Activated CD8-positive, alpha-beta T cell treated with anti-CD3 and anti-CD28 coated beads, Interleukin-2, amount 10 ng/mL, durations not matched to agents 7 days and 5 days (primary cell): ENCODE data around the gene ZBTB21. TPM values are rescaled to one million over a fixed set of nuclear protein-coding genes. Genes with fewer than 3 reads are reported as not detected.

Source experiments
- ATAC-seq: fragments of 150-1000 bp; cut with Tn5 transposase; one replicate; pipeline ENCODE4 v1.10.0; 2021; ENCODE audit warnings: moderate library complexity
- CTCF ChIA-PET: fragments of 350-600 bp; sonication (Branson Sonifier 250); formaldehyde crosslinking; loops from one replicate; lab custom pipeline; 2021; ENCODE audit warnings: antibody characterized with exemption; lab: Charles Lee
- POLR2A ChIA-PET: fragments of 350-600 bp; sonication (Branson Sonifier 250); formaldehyde crosslinking; loops from one replicate; lab custom pipeline; 2021; ENCODE audit warnings: antibody characterized with exemption; lab: Charles Lee
- DNase-seq: peaks from one replicate; pipeline ENCODE4 v3.0.0-alpha.2; 2020
- H3K27ac Mint-ChIP-seq: one replicate; pipeline ENCODE4 v1.8.0; 2021; ENCODE audit warnings: mild to moderate bottlenecking, mixed read lengths
- H3K27me3 Mint-ChIP-seq: one replicate; pipeline ENCODE4 v1.8.0; 2021; ENCODE audit warnings: low read depth, mixed read lengths
- H3K36me3 Mint-ChIP-seq: one replicate; pipeline ENCODE4 v1.8.0; 2021; ENCODE audit warnings: low read depth, mixed read lengths
- H3K4me1 Mint-ChIP-seq: one replicate; pipeline ENCODE4 v1.8.0; 2021; ENCODE audit warnings: low read depth, mixed read lengths
- H3K4me3 Mint-ChIP-seq: one replicate; pipeline ENCODE4 v1.8.0; 2021; ENCODE audit warnings: mild to moderate bottlenecking, mixed read lengths
- H3K9me3 Mint-ChIP-seq: one replicate; pipeline ENCODE4 v1.8.0; 2022; ENCODE audit warnings: mixed read lengths; ENCODE audit not compliant: insufficient read depth
- total RNA-seq, 2 experiments: library from RNA; stranded (reverse); gene quantifications; one replicate each; pipeline ENCODE4 v1.2.3, GENCODE V29; 2021

ZBTB21 gene
- 10 to 100 TPM; 19.5 to 23.6 TPM for total RNA-seq

DNA sequence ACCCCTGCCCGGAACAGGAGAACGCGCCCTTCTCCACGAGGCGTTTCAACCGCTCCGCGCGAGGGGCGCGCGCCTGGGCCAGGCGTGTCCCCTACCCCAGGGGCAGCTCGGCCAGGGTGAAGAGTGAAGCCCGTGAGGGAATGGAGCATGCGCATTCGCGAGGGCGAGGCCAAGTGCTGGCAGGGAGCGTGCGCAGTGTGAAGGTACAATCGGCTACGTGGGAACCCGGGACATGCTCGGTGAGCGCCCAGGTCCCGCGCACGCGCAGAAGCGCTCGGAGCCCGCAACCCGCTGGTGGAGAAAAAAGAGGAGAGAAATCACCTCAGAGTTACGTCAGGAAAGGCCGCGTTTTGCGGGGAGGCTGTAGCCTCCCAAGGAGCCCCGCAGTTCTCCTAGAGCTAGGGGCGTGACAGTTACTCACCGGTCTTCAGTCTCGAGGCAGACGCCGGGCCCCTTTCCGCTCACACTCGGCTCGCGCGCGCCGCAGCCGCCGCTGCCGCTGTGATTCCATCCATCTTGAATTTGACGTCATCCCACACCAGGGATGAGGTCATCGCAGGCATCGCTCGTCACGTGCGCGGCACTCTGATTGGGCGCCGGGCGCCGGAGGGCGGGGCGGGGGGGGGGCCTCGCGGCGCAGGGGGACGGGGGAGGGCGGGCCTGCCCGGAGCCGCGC is at the start of gene ZBTB21:
ZBTB21 (minus strand) TSS at position 530 of the 676 bp plus-strand sequence. CDS start 16,265 bp downstream, outside the sequence.
- ATAC-seq (peak; percentile 92), DNase-seq (peak; percentile 99)
- POLR2A ChIA-PET, result interaction anchor here (1.3 to 2.4 kb wide), 2 partner anchors 53 to 87 kb away, joined by 4 to 15 read pairs; no protein-coding TSS in a partner anchor
- Mint-ChIP-seq H3K27ac (peak within 1 kb of the TSS; percentile 99), H3K9me3 (no peaks in the 10 kb centered on the region), H3K36me3 (peaks cover 20% of the 10 kb centered on the region), H3K27me3 (peaks cover 23% of the 10 kb centered on the region), H3K4me1 (peaks cover 22% of the 10 kb centered on the region), H3K4me3 (peak within 1 kb of the TSS; percentile 95)
- CTCF ChIA-PET, result interaction anchor here (1.0 to 5.2 kb wide), 3 partner anchors 98 to 132 kb away, joined by 4 to 32 read pairs (median 5); no protein-coding TSS in a partner anchor

DNA sequence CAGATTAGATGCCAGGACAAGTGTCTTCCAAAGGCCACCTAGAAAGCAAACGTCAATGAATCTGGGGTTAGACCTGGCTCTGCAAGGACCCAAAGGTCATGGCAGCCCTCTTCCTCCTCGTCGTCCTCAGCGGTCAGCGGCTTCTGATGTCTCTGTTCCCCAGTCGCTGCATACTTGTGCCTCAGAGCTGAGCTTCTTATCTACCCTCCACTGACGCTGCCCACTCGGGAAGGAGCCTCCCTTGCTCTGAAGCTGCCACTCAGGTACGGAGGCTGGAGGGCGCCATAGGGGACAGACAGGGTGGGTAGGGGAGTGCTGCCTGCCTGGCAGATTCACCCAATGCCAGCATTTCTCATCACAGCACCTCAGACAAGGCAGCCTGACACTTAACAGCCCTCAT is 49.6 kb upstream of the ZBTB21 start:
- H3K4me3 Mint-ChIP-seq, result no peak overlapping the region
- POLR2A ChIA-PET, result no interaction called here
- ATAC-seq (no peak), DNase-seq (no peak)
- H3K4me1 Mint-ChIP-seq, result peaks cover 44% of the 10 kb centered on the region
- H3K36me3 Mint-ChIP-seq, result no peaks in the 10 kb centered on the region
- H3K9me3 Mint-ChIP-seq, result no peaks in the 10 kb centered on the region
- H3K27me3 Mint-ChIP-seq, result peaks cover 10% of the 10 kb centered on the region
- CTCF ChIA-PET, result interaction anchor here (1.5 kb wide), 1 partner anchor 48 kb away, joined by 4 read pairs; no protein-coding TSS in a partner anchor
- H3K27ac Mint-ChIP-seq, result peak overlapping the region; percentile 31

DNA sequence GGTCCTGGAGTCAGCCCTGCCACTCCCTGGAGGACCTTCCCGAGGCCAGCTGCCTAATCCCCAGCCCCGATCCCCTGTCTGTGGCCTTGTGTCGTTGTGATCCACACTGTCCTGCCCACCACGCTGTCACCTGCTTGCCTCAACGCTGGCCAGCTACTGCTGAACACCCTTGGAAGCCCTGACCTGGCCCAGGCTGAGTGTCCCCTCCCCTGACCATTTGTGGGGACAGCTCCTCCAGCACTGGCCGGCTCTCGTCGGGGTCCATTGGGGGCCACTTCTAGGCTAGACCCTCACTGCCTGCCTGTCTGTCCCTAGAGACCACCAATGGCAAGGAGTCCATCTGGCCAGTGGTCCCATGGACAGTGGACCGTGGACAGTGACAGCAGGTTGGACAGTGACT is 49.0 kb upstream of the ZBTB21 start:
- Mint-ChIP-seq H3K4me1 (peaks cover 38% of the 10 kb centered on the region), H3K4me3 (no peak overlapping the region), H3K27ac (no peak overlapping the region), H3K36me3 (no peaks in the 10 kb centered on the region), H3K9me3 (no peaks in the 10 kb centered on the region), H3K27me3 (peaks cover 10% of the 10 kb centered on the region)
- ATAC-seq, result no peak
- POLR2A ChIA-PET, result no interaction called here
- no peak for DNase-seq
- CTCF ChIA-PET, result interaction anchor here (1.5 kb wide), 1 partner anchor 49 kb away, joined by 4 read pairs; no protein-coding TSS in a partner anchor

DNA sequence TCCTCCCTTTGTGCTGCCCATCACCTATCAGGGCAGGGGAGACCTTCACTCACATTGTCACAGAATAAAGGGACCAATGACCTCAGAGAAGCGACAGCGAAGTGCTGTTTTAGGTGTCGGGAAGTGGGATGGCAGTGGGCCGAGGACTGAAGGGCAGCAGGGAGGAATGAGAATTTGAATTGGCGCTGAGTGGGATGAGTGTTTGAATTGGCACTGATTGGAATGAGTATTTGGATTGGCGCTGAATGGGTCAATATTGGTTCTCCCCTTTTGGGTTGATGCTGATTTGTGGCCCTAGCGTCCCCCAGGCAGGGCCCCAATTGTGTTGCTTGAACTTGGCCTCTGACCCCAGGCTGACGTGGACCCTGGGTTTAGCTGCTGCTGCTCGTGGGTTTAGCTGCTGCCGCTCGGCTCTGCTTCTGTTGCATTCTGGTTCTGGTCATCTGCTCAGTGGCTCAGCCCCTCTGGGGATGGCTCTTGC is 48.5 kb upstream of the ZBTB21 start:
- ATAC-seq (no peak), DNase-seq (no peak)
- POLR2A ChIA-PET, result no interaction called here
- peaks cover 33% of the 10 kb centered on the region for H3K4me1 Mint-ChIP-seq
- H3K27ac Mint-ChIP-seq, result no peak overlapping the region
- H3K36me3 Mint-ChIP-seq, result no peaks in the 10 kb centered on the region
- peaks cover 10% of the 10 kb centered on the region for H3K27me3 Mint-ChIP-seq
- no peaks in the 10 kb centered on the region for H3K9me3 Mint-ChIP-seq
- CTCF ChIA-PET, result interaction anchor here (1.5 kb wide), 1 partner anchor 49 kb away, joined by 4 read pairs; no protein-coding TSS in a partner anchor
- H3K4me3 Mint-ChIP-seq, result no peak overlapping the region

DNA sequence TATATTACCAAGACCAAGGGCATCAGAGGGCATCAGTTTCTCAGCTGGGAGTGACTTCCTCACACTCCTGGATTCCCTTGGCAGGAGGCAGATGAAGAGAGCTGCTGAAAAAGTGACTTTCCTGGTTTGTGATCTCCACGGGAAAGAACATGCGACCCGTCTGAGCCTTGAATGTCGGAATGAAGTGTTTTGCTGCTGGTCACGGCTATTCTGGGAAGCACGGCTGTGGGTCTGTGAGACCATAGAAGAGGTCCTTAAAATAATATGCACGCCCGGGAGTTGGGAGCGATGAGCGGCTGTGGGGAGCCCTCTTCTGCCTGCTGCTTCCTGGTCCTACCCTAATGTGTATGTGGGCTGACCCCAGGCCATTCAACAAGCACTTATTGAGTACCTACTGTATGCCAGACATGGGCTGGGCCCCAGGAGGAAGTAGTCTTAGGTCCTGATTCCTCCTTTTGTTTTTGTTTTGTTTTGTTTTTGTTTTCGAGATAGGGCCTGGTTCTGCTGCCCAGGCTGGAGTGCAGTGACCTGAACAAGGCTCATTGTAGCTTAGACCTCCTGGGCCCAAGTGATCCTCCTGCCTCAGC is 47.8 kb upstream of the ZBTB21 start:
- ChIA-PET POLR2A (interaction anchor here (0.6 kb wide), 1 partner anchor 83 kb away, joined by 3 read pairs; no protein-coding TSS in a partner anchor), CTCF (interaction anchor here (1.2 kb wide), 1 partner anchor 59 kb away, joined by 3 read pairs; no protein-coding TSS in a partner anchor)
- H3K9me3 Mint-ChIP-seq, result no peaks in the 10 kb centered on the region
- H3K27me3 Mint-ChIP-seq, result peaks cover 15% of the 10 kb centered on the region
- H3K27ac Mint-ChIP-seq, result no peak overlapping the region
- peaks cover 26% of the 10 kb centered on the region for H3K4me1 Mint-ChIP-seq
- ATAC-seq, result no peak
- no peak for DNase-seq
- no peak overlapping the region for H3K4me3 Mint-ChIP-seq
- no peaks in the 10 kb centered on the region for H3K36me3 Mint-ChIP-seq

DNA sequence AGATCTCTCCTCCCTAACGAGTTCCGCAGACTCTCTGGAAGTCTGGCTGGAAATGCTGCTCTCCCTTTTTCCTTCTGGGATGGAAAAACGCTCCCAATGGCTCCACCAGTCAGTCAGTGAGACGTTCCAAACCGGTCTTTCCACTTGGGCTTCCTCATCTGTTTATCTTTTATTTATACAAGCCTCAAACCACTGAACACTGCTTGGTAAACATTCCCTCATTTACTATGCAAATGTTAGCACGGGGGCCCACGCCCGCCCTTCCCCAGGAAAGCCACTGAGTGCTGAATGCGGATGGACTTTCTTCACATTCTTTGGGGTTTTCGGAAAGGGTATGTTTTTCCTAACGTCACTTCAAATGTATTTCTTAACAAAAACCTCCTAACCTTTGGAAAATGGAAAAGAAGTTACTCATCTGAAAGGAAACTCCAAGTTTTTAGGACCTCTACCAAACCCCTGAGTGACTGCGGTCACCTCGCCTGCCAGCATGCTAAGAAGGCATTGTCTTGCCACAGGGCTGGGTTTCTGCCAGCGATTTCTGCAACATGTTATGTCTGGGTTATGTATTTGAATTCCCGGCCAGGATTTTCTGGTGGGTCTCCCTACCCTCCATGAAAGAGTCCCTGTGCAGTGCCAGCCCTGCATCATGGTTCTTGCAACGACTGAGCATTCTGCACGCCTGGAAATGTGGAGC is 47.0 kb upstream of the ZBTB21 start:
- no peak for ATAC-seq
- Mint-ChIP-seq H3K9me3 (no peaks in the 10 kb centered on the region), H3K36me3 (no peaks in the 10 kb centered on the region), H3K4me3 (no peak overlapping the region), H3K27me3 (peaks cover 23% of the 10 kb centered on the region), H3K27ac (no peak overlapping the region), H3K4me1 (peaks cover 22% of the 10 kb centered on the region)
- POLR2A ChIA-PET, result no interaction called here
- CTCF ChIA-PET, result interaction anchor here (1.2 kb wide), 1 partner anchor 60 kb away, joined by 3 read pairs; no protein-coding TSS in a partner anchor
- no peak for DNase-seq

DNA sequence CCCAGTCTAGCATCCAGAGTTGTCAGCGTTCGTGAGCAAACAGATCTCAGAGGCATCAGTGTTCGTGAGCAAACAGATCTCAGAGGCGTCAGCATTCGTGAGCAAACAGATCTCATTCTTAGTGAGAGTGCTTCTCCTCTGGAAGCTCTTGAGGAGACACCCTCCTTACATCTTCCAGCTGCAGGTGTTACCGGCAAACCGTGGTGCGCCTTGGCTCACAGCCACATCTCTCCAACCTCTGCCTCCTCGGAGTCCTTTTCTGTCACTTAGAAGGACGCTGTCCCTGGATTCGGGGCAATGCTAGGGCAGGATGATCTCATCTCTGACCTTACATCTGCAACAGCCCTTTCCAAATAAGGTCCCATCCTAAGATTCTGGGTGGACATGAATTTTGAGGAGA is 46.3 kb upstream of the ZBTB21 start:
- Mint-ChIP-seq H3K36me3 (no peaks in the 10 kb centered on the region), H3K27me3 (peaks cover 24% of the 10 kb centered on the region), H3K4me3 (no peak overlapping the region), H3K9me3 (no peaks in the 10 kb centered on the region), H3K27ac (no peak overlapping the region), H3K4me1 (peaks cover 22% of the 10 kb centered on the region)
- ATAC-seq (no peak), DNase-seq (no peak)
- ChIA-PET POLR2A (no interaction called here), CTCF (no interaction called here)

DNA sequence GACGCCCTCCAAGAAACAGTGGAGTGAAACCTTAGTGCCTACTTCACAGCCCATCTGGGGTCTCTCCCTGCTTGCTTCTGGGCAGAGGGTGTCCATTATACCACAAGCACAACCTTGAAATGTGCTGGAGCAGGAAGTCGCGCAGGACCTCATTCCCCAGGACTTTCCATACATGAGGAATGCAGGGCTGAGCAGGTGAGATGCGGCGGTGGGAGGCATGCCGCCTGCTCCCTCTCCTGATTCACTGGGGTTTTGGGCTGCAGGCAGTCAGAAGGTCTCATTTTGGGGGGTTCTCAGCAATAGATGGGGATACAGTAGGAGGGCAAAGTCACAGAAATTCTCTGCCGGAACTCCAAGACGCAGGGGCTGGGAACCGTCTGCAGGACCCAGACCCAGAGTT is 45.3 kb upstream of the ZBTB21 start:
- H3K36me3 Mint-ChIP-seq, result no peaks in the 10 kb centered on the region
- ChIA-PET CTCF (no interaction called here), POLR2A (interaction anchor here (0.7 kb wide), 1 partner anchor 22 kb away, joined by 3 read pairs; no protein-coding TSS in a partner anchor)
- H3K27ac Mint-ChIP-seq, result no peak overlapping the region
- no peaks in the 10 kb centered on the region for H3K9me3 Mint-ChIP-seq
- no peak overlapping the region for H3K4me3 Mint-ChIP-seq
- H3K4me1 Mint-ChIP-seq, result peaks cover 16% of the 10 kb centered on the region
- ATAC-seq, result no peak
- DNase-seq, result no peak
- H3K27me3 Mint-ChIP-seq, result peaks cover 24% of the 10 kb centered on the region

DNA sequence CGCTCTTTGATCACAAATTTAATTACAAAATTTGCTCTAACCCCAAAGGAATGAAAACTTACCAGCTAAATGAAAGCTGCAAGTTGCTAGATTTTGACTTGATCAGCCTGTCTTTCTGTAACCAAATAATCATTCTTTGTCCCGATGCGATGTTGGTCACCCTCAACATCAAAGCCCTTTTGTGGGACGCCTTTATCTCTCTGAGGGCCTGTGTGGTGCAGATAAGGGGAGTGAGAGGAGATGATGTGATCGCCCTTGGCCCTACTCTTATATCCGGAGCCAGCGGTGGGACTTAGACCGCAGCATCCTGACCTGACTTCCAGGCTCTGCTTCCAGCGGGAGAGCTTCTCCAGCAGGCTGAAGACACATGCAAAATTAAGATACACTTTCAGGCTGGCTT is 41.6 kb upstream of the ZBTB21 start:
- Mint-ChIP-seq H3K4me1 (peaks cover 15% of the 10 kb centered on the region), H3K27ac (no peak overlapping the region), H3K36me3 (no peaks in the 10 kb centered on the region), H3K9me3 (no peaks in the 10 kb centered on the region), H3K27me3 (peaks cover 19% of the 10 kb centered on the region), H3K4me3 (peak overlapping the region; percentile 9)
- CTCF ChIA-PET, result no interaction called here
- ATAC-seq (peak; percentile 67), DNase-seq (peak; percentile 37)
- POLR2A ChIA-PET, result interaction anchor here (0.7 kb wide), 1 partner anchor 12 kb away, joined by 3 read pairs; no protein-coding TSS in a partner anchor

DNA sequence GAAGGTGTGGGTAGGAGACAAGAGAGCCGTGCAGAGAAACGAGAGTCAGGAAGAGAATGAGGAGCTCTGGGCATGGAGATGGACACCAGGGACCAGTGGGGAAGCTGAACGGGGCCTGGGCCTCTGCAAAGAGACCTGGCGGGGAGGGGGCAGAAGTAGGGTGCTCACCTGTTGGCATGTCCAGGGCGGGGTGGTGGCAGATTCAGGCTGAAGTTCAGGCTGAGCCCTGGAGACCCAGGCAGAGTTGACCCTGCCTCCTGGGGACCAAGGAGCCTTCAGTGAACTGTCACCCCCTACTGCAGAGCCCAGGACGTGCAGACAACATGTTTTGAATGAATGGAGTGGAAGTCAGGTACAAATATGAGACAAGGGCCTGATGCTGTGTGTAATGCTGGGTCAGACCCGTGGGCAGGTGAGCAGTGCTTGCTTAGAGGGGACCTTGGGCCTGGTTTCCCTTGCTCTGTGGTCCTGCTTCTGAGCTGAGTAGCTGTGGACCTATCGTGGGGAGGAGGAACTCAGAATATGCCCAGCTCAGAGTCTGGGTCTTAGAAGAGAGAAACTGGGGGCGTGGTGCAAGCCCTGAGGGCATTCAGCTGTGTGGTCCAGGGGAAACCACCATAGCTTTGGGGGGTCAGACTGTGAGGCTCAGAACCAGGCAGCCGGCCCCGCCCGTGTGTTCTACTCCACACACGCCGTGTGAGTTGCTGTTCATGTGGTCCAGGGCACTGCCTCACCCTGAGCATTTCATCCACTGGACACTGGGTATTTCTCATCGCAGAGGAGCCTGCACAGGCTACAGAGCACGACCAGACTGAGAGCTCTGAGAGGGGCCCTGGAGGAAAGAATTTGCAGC is 39.6 kb upstream of the ZBTB21 start:
- DNase-seq (no peak), ATAC-seq (no peak)
- peaks cover 15% of the 10 kb centered on the region for H3K4me1 Mint-ChIP-seq

More for the DNA sequence above, 39.6 kb upstream of the ZBTB21 start:
- POLR2A ChIA-PET, result no interaction called here
- Mint-ChIP-seq H3K27ac (peak overlapping the region; percentile 27), H3K4me3 (no peak overlapping the region), H3K36me3 (no peaks in the 10 kb centered on the region), H3K27me3 (peaks cover 14% of the 10 kb centered on the region), H3K9me3 (no peaks in the 10 kb centered on the region)
- CTCF ChIA-PET, result interaction anchor here (1.8 kb wide), 1 partner anchor 58 kb away, joined by 7 read pairs; no protein-coding TSS in a partner anchor
